Sigmoid colon (tissue), 7 donors: ENCODE measurements around the gene LRP1B. TPM values are rescaled to one million over a fixed set of nuclear protein-coding genes. Genes with fewer than 3 reads are reported as not detected.
A peak's percentile ranks its signal among the peaks of the same experiment; 100 is the strongest.

Source experiments
- DNase-seq: peaks from one replicate; pipeline ENCODE4 v3.0.0-alpha.2; 2019
- H3K27ac ChIP-seq, 4 donors: fragments of 200-600 bp; sonication (generic); one replicate each; pipeline ENCODE4 v1.5.1; 2016 to 2019; ENCODE audit warnings: mild to moderate bottlenecking in 1 of 4
- H3K27me3 ChIP-seq, 3 donors: fragments of 200-600 bp; sonication (generic); one replicate each; pipeline ENCODE4 v1.5.1; 2019; ENCODE audit warnings: mild to moderate bottlenecking in 1 of 3
- H3K36me3 ChIP-seq, 4 donors: fragments of 200-600 bp; sonication (generic); one replicate each; pipeline ENCODE4 v1.5.1; 2016 to 2019
- H3K4me1 ChIP-seq, 4 donors: fragments of 200-600 bp; sonication (generic); one replicate each; pipeline ENCODE4 v1.5.1; 2017 to 2019
- H3K4me3 ChIP-seq, 4 donors: fragments of 200-600 bp; sonication (generic); one replicate each; pipeline ENCODE4 v1.5.1; 2017 to 2019; ENCODE audit warnings: mild to moderate bottlenecking in 2 of 4, moderate library complexity in 1 of 4
- H3K9me3 ChIP-seq, 4 donors: fragments of 200-600 bp in 3 of 4; sonication (generic) in 3 of 4; one replicate each; pipeline versions ENCODE4 v1.5.1 to v1.6.1; 2013 to 2019
- CTCF ChIP-seq, 4 experiments: fragments of 450-650 bp in 3 of 4; fragments of 200-600 bp in 1 of 4; IDR thresholded peaks; one replicate each; pipeline ENCODE4 v1.5.1; 2016 to 2019; ENCODE audit warnings: antibody characterized with exemption in 4 of 4, mild to moderate bottlenecking in 3 of 4, moderate library complexity in 2 of 4
- EP300 ChIP-seq, 4 donors: sonication (generic); formaldehyde crosslinking; IDR thresholded peaks; one replicate each; pipeline ENCODE4 v1.6.1; 2017; ENCODE audit warnings: antibody characterized with exemption in 4 of 4
- POLR2A ChIP-seq, 2 donors: fragments of 450-650 bp; IDR thresholded peaks; one replicate each; pipeline ENCODE4 v1.6.1; 2016; ENCODE audit warnings: antibody characterized with exemption in 2 of 2, mild to moderate bottlenecking in 2 of 2, moderate library complexity in 2 of 2
- POLR2AphosphoS5 ChIP-seq, 4 donors: sonication (generic); formaldehyde crosslinking; IDR thresholded peaks; one replicate each; pipeline ENCODE4 v1.6.1; 2017; ENCODE audit warnings: antibody characterized with exemption in 4 of 4
- WGBS, 2 donors: extraction: QIAGEN DNeasy Blood & Tissue Kit; methylation state at CpG; one replicate each; pipeline ENCODE4 v1.1.7; 2013; 5-methylcytosine and 5-hydroxymethylcytosine counted together
- intact Hi-C: fragments of 100-400 bp; cut with DNase I; formaldehyde crosslinking; loops from one replicate; pipeline ENCODE4 v1.15.1; 2023
- polyA plus RNA-seq, 3 donors: library from polyadenylated mRNA; stranded (reverse); fragments of 200-250 nt; gene quantifications; one replicate each; pipeline ENCODE4 v1.2.3, GENCODE V29; 2013
- total RNA-seq, 4 donors: library from RNA; depleted of rRNA; stranded (reverse); fragments of >200 nt; gene quantifications; one replicate each; pipeline ENCODE4 v1.1.0, GENCODE V29; 2016
- donor health status: healthy with polysubstance abuse.
- donor health status: Bipolar disorder and iron deficiency.
- donor health status: healthy.

The LRP1B gene
- total and polyA plus RNA-seq, 7 donors: 0.06 to 5.1 (median 2.0) TPM; not detected in 1

GRCh38 chr2:142136571-142136970 lies 5.8 kb upstream of the LRP1B start:
- H3K4me1 ChIP-seq: peaks cover 0 to 1% (median 0%) of the 10 kb centered on the region in 4 donors
- H3K9me3 ChIP-seq: no peaks in the 10 kb centered on the region
- TF ChIP-seq CTCF (IDR thresholded peaks at IDR 0.05): no peak
- TF ChIP-seq EP300 (IDR thresholded peaks at IDR 0.05): no peak
- no peak for TF ChIP-seq POLR2A (IDR thresholded peaks at IDR 0.05)
- TF ChIP-seq POLR2AphosphoS5 (IDR thresholded peaks at IDR 0.05): no peak
- H3K36me3 ChIP-seq: no peaks in the 10 kb centered on the region
- no peak overlapping the region for H3K27ac ChIP-seq
- intact Hi-C loops: no loop called here
- no peak overlapping the region for H3K4me3 ChIP-seq
- no peak for DNase-seq
- no peaks in the 10 kb centered on the region for H3K27me3 ChIP-seq

- DNase-seq: no peak
- 71 to 84% methylated on average over 3 of the region's 3 CpGs for WGBS, 2 donors
- intact Hi-C loops: no loop called here
- no peak overlapping the region for H3K27ac ChIP-seq
- H3K9me3 ChIP-seq: no peaks in the 10 kb centered on the region
- no peak for TF ChIP-seq EP300 (IDR thresholded peaks at IDR 0.05)
- TF ChIP-seq CTCF (IDR thresholded peaks at IDR 0.05): no peak
- TF ChIP-seq POLR2A (IDR thresholded peaks at IDR 0.05): no peak
- TF ChIP-seq POLR2AphosphoS5 (IDR thresholded peaks at IDR 0.05): no peak
- peaks cover 0 to 2% (median 0%) of the 10 kb centered on the region in 3 donors for H3K27me3 ChIP-seq
- no peak overlapping the region for H3K4me3 ChIP-seq
- H3K4me1 ChIP-seq: peaks cover 0 to 14% (median 1%) of the 10 kb centered on the region in 4 donors
- H3K36me3 ChIP-seq: no peaks in the 10 kb centered on the region
Measured at GRCh38 chr2:142134911-142135310, 4.1 kb upstream of the LRP1B start.

- Histone ChIP-seq H3K27me3 (peaks cover 0 to 11% (median 0%) of the 10 kb centered on the region in 3 donors), H3K4me1 (peaks cover 0 to 17% (median 4%) of the 10 kb centered on the region in 4 donors), H3K9me3 (no peaks in the 10 kb centered on the region), H3K27ac (peak overlapping the region; percentile 6 to 56 (median 24)), H3K4me3 (peak overlapping the region; percentile 41 to 57 (median 49)), H3K36me3 (no peaks in the 10 kb centered on the region)
- DNase-seq: peak; percentile 80
- 1 to 2% methylated on average over 68 of the region's 68 CpGs for WGBS, 2 donors
- intact Hi-C loops: no loop called here
- TF ChIP-seq POLR2A (IDR thresholded peaks at IDR 0.05) (no peak), CTCF (IDR thresholded peaks at IDR 0.05) (no peak), POLR2AphosphoS5 (IDR thresholded peaks at IDR 0.05) (no peak), EP300 (IDR thresholded peaks at IDR 0.05) (no peak)
Measured at GRCh38 chr2:142130111-142131009, 456 bp downstream of the LRP1B start.

- no peak overlapping the region for H3K27ac ChIP-seq
- no peaks in the 10 kb centered on the region for H3K9me3 ChIP-seq
- TF ChIP-seq CTCF (IDR thresholded peaks at IDR 0.05) (no peak), POLR2AphosphoS5 (IDR thresholded peaks at IDR 0.05) (no peak), EP300 (IDR thresholded peaks at IDR 0.05) (no peak), POLR2A (IDR thresholded peaks at IDR 0.05) (no peak)
- H3K4me3 ChIP-seq: no peak overlapping the region
- peaks cover 0 to 17% (median 4%) of the 10 kb centered on the region in 4 donors for H3K4me1 ChIP-seq
- 89 to 94% methylated on average over 5 of the region's 5 CpGs for WGBS, 2 donors
- H3K36me3 ChIP-seq: no peaks in the 10 kb centered on the region
- intact Hi-C loops: no loop called here
- no peak for DNase-seq
- peaks cover 0 to 11% (median 0%) of the 10 kb centered on the region in 3 donors for H3K27me3 ChIP-seq
Measured at GRCh38 chr2:142128105-142128504, 2.7 kb downstream of the LRP1B start.
